GM19023 (cell line): ENCODE data around the gene CDH26.

Experiments
- ATAC-seq: cut with Tn5 transposase; IDR thresholded peaks from one replicate; pipeline ENCODE4 v1.9.1; 2021; ENCODE audit warnings: mild to moderate bottlenecking, moderate library complexity; ENCODE audit not compliant: unreplicated experiment

The CDH26 gene

GRCh38 chr20:59977086-59977485 lies 18.9 kb downstream of the CDH26 start:
- no peak for ATAC-seq

GRCh38 chr20:59983076-59983475 lies 24.9 kb downstream of the CDH26 start:
- no peak for ATAC-seq

- ATAC-seq, result no peak
These were observed 26.3 kb downstream of the CDH26 start for GRCh38 chr20:59984541-59984940.

- ATAC-seq, result no peak
These were observed 26.9 kb downstream of the CDH26 start for GRCh38 chr20:59985164-59985563.

GRCh38 chr20:59985864-59986263 lies 27.6 kb downstream of the CDH26 start:
- no peak for ATAC-seq

- no peak for ATAC-seq
These were observed 28.9 kb downstream of the CDH26 start for GRCh38 chr20:59987135-59987534.

GRCh38 chr20:59988141-59988540 lies 29.9 kb downstream of the CDH26 start:
- no peak for ATAC-seq

- ATAC-seq, result no peak
These were observed 34.4 kb downstream of the CDH26 start for GRCh38 chr20:59992526-59993084.

- no peak for ATAC-seq
These were observed 35.7 kb downstream of the CDH26 start for GRCh38 chr20:59993736-59994430.

GRCh38 chr20:59994697-59995122 lies 36.5 kb downstream of the CDH26 start:
- no peak for ATAC-seq

- no peak for ATAC-seq
These were observed 37.9 kb downstream of the CDH26 start for GRCh38 chr20:59996108-59996507.

GRCh38 chr20:59997896-59998295 lies 39.7 kb downstream of the CDH26 start:
- ATAC-seq, result no peak

- ATAC-seq, result no peak
These were observed 41.3 kb downstream of the CDH26 start for GRCh38 chr20:59999502-59999901.

GRCh38 chr20:60000271-60001042 lies 42.2 kb downstream of the CDH26 start:
- no peak for ATAC-seq

- ATAC-seq, result no peak
These were observed 42.9 kb downstream of the CDH26 start for GRCh38 chr20:60001108-60001507.

GRCh38 chr20:60003776-60004175 lies 45.6 kb downstream of the CDH26 start:
- no peak for ATAC-seq

GRCh38 chr20:60006261-60006660 lies 48.0 kb downstream of the CDH26 start:
- ATAC-seq, result no peak

GRCh38 chr20:60007464-60007863 lies 49.2 kb downstream of the CDH26 start:
- no peak for ATAC-seq

- no peak for ATAC-seq
These were observed 50.0 kb downstream of the CDH26 start for GRCh38 chr20:60008130-60008808.

GRCh38 chr20:60009318-60009717 lies 51.1 kb downstream of the CDH26 start:
- ATAC-seq, result no peak

- ATAC-seq, result no peak
These were observed 51.8 kb downstream of the CDH26 start for GRCh38 chr20:60009826-60010616.
